T-helper 1 cell treated with Interleukin-12 subunit alpha and Interleukin-12 subunit beta and Interleukin-4 antibody, amounts not matched to agents 30 ng/mL and 1 ng/mL, for 36 hours (primary cell): Measurements from ENCODE around the gene RHBDL3. TPM values are rescaled to one million over a fixed set of nuclear protein-coding genes. Genes with fewer than 3 reads are reported as not detected.

Source experiments
- intact Hi-C: fragments of 100-400 bp; cut with micrococcal nuclease; formaldehyde crosslinking; loops from one replicate; pipeline ENCODE4 v1.15.1; 2024
- total RNA-seq: library from RNA; stranded (reverse); gene quantifications from 2 replicates; pipeline ENCODE4 v1.2.3, GENCODE V29; 2022

Gene RHBDL3
- total RNA-seq, 1 donor from 2014 or later = 0.07 TPM

DNA sequence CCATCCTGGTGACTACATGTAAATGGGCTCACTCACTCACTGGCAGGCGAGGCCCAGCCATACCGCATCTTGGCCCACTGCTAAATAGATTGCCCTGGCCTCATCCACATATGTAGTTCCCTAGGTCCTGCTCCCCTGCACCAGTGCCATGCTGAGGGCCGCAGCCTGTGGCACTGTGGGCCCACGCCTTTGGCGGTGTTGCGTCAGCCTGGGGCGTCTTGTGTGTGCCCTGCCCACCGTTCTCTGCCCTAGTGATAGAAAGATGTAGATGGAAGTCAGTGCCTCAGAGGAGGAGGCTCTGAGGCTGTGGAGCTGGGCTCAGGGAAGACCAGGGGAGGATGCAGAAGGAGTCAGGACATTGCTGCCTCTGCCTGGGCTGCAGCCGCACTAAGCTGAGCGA is 57.4 kb downstream of the RHBDL3 start:
- intact Hi-C loops = no loop called here

- intact Hi-C loops = loop anchor here (1.0 to 2.0 kb wide), 2 partner anchors 17 to 27 kb away; partner anchors contain the start of gene ZNF207
These were observed 58.3 kb downstream of the RHBDL3 start for GRCh38 chr17:32323811-32324491.

DNA sequence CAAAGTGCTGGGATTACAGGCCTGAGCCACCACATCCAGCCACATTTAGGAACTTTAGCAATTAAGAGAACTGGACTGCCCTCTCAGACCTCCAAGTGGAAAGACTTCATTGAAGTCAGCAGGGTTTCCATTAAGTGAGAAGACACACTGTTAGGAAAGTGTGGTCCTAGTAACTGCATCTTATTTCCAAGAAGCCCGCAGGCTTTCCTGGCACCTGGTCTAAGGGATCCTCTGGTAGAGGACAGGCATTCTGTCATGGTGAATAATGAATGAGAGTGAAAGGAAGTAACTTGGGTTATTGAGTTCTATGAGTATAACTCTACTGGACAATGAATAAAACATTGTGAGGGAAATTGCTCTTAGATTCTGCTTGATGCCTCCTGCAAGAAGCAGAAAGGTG is 62.3 kb downstream of the RHBDL3 start:
- intact Hi-C loops = no loop called here

DNA sequence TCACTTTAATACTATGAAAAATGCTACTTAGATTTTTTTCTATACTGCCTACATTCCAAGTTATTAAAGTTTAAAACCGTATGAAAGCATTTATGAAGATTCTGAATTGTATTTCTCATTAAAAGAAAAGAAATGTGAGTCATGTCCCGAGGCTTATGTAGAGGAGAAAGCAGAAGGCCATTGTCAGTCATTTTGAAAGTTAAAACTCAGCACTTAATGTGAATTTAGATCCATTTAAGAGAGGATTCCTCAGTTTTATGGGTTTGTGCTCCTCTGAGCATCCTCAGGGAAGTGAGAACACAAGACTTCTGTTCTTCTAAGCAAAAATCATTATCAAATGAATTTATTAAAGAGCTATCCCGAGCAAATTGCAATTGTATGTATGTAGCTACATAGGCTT is 64.5 kb downstream of the RHBDL3 start:
- intact Hi-C loops = no loop called here

DNA sequence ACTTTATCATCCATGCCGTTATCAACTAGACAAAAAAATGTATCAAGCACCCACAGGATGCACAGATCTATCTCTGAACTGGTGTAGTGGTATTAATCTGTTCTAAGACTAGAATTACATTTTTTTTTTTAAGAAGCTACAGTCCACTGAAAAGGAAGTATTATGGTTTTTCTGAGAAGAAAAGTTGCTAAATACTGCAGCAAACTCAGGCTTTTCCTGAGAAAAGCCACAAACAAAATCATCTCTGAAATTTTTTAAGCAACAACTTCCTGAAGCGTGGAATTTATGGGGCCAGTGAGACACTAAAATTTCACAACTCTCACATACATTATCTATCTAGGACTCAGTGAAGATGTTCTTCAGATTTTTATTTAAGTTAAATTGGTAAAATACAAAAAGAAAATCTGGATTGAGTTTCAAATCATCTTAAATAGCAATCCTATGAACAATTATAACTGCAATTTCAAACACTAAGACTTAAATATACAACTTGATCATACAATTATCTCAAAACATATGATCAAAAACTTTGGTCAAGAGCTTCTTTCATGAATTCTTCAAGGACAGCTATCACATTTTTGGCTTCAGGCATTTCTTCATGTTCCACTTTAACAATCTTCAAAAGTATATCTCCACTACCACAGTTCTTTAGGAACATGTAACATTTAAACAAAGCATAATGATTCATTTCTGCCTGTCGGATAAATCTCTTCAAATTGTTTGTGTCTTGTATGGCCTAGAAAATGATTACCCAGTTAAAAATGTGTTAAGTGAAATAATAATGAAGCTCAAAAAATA is 65.8 kb downstream of the RHBDL3 start:
- intact Hi-C loops = loop anchor here (1.0 kb wide), 1 partner anchor 10 kb away; no protein-coding TSS in a partner anchor

- intact Hi-C loops = no loop called here
These were observed 67.6 kb downstream of the RHBDL3 start for GRCh38 chr17:32333187-32333586.

DNA sequence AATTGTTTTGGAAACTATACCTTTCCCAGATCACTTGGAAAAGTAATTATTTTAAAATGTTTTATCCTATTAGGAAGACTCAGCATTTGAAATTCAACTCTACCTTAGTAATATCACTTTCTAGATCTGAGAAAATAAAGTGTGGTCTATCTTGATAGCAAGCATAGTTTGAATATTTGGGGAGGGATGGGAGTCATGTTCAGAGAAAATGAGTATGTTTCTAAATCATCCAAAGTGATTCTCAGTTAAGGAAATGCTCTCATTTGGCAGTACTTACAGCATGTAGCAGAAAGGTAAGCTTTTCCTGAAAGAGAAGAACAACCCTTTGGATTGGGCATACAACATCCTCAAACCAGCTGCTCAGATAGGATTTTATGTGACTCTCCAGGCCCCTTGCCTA is 69.4 kb downstream of the RHBDL3 start:
- intact Hi-C loops = no loop called here

DNA sequence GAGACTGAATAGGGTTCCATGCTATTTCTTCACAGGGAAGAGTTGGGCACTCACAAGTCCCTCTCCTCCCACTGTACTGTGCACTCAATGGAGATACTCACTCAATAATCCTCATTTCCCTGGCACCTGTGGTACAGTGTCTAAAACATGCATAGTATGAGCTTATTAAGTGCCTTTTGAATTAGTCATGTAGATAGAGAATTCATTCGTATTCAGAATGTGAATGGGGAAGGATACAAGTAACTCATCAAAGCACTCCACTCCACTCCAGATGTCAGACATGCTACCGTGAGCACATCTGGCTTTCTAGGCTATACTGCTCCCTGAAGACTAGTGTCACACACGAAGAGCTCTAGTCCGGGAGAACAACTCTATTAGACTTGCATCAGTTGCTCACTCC is 70.1 kb downstream of the RHBDL3 start:
- intact Hi-C loops = no loop called here

- intact Hi-C loops = loop anchor here (1.0 kb wide), 4 partner anchors 9 to 22 kb away; partner anchors contain the start of gene ZNF207
These were observed 75.7 kb downstream of the RHBDL3 start for GRCh38 chr17:32341141-32341856.

GRCh38 chr17:32341857-32342602 is 76.4 kb downstream of the RHBDL3 start, which contains the start of gene C17orf75:
C17orf75 (minus strand) TSS chr17:32342173; CDS start chr17:32342139, 34 bp downstream.
- intact Hi-C loops = loop anchor here (1.0 kb wide), 4 partner anchors 8 to 23 kb away; partner anchors contain the start of gene ZNF207

DNA sequence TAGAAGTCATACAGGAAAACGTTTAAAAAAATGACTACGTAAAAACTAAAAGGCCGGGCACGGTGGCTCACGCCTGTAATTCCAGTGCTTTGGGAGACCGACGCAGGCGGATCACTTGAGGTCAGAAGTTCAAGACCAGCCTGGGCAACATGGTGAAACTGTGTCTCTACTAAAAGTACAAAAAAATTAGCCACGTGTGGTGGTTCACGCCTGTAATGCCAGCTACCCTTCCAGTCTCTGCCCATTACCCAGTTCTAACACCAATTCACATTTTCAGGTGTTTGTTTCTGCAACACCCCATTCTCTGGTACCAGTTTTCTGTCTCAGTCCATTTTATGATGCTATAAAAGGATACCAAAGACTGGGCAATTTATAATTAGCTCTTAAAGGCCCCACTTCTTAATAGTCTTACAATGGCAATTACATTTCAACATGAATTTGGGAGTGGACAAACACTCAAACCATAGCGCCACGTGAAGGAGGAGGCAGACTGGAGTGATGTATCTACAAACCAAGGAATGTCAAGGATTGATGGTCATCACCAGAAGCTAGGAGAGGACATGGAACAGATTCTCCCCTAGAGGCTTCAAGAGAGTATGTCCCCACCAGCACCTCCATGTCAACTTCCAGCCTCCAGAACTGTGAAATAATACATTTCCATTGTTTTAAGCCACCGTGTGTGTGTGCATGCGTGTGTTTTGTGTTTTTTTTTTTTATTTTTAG is 77.1 kb downstream of the RHBDL3 start:
- intact Hi-C loops = no loop called here

DNA sequence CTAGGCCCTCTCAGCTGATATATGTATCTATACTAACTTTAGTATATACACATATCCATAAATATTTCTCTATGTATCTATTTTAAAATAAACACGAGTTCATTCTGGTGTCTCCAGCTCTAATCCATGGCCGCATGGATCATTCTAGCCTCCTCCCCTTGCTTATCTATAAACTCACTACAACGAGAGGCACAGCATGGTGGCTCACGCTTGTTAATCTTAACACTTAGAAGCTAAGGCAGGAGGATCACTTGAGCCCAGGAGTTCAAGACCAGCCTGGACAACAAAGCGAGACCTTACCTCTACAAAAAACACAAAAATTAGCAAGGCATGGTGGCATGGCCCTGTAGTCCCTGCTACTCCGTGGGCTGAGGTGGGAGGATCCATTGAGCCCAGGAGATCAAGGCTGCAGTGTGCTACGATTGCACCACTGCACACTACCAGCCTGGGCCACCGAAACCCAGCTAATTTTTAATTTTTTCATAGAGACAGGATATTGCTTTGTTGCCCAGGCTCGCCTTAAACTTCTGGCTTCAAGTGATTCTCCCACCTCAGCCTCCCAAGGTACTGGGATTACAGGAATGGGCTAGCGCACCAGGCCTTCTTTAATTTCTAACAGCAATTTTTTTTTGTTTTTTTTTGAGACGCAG is 80.4 kb downstream of the RHBDL3 start:
- intact Hi-C loops = no loop called here

GRCh38 chr17:32348483-32348800 is 82.8 kb downstream of the RHBDL3 start:
- intact Hi-C loops = no loop called here

- intact Hi-C loops = no loop called here
These were observed 83.8 kb downstream of the RHBDL3 start for GRCh38 chr17:32349503-32349853.

DNA sequence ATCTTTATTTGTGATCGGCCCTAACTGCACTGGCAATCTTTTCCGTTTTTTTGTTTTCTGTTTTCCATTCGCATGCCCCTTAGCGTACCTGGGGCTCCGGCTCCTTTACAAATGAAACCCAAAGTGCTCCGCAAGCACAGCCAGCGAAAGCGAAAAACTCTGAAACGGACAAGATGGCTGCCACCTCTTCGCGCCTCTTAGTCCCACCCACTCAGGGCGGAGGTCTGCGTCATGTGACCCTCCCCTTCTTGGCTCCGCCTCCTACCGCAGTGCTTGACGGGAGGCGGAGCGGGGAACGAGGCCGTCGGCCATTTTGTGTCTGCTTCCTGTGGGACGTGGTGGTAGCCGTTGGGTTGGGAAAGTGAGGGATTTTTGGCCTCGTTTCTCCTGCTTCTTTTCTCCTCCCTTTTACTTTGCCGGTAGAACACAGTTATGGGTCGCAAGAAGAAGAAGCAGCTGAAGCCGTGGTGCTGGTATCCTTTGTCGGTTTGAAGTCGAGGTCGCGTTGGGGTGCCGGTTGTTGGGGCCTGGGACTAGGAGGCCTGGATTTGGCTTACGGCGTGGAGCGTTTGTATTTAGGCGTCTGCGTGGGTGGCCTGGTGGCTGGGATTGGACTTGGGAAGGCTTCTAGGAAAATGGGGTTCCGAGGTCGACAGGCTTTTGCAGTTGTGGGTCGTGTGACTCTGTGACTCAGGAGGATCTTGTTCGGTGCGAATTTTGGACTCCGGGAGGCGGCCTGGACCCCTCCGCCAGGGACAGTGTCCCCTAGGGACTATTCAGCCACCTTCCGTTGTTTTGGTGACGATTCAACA is 84.4 kb downstream of the RHBDL3 start, which contains the start of gene ZNF207:
Gene ZNF207, plus strand, starts transcription at position 304 of the 812 bp plus-strand sequence. Its CDS starts 129 bp downstream, at position 433.
- intact Hi-C loops = loop anchor here (1.0 to 10.0 kb wide), 8 partner anchors 9 to 1035 kb away; partner anchors contain the start of genes EVI2B, PSMD11, RHOT1 and SUZ12

- intact Hi-C loops = loop anchor here (1.0 to 10.0 kb wide), 8 partner anchors 10 to 1036 kb away; partner anchors contain the start of genes EVI2B, PSMD11, RHOT1 and SUZ12
These were observed 85.2 kb downstream of the RHBDL3 start for GRCh38 chr17:32350666-32351418.

- intact Hi-C loops = loop anchor here (5.0 to 10.0 kb wide), 2 partner anchors 210 to 1038 kb away; partner anchors contain the start of genes EVI2B and RHOT1
These were observed 87.1 kb downstream of the RHBDL3 start for GRCh38 chr17:32352734-32353133.
